Chondrocyte (in vitro differentiated cells): Measurements from ENCODE around the gene ANO2. TPM values are rescaled to one million over a fixed set of nuclear protein-coding genes. Genes with fewer than 3 reads are reported as not detected.

ENCODE experiments used
- DNase-seq: peaks from one replicate; pipeline ENCODE4 v3.0.0; 2021; ENCODE audit warnings: mixed read lengths, low spot score
- H3K27ac Mint-ChIP-seq: one replicate; pipeline ENCODE4 v1.8.0; 2021; ENCODE audit warnings: mild to moderate bottlenecking, moderate library complexity, mixed read lengths; ENCODE audit not compliant: unreplicated experiment
- H3K27me3 Mint-ChIP-seq: 2 replicates; pipeline ENCODE4 v1.8.0; 2021; ENCODE audit warnings: low read depth, mixed read lengths
- H3K36me3 Mint-ChIP-seq: 2 replicates; pipeline ENCODE4 v1.8.0; 2021; ENCODE audit warnings: low read depth, mixed read lengths
- H3K4me1 Mint-ChIP-seq: 2 replicates; pipeline ENCODE4 v1.8.0; 2021; ENCODE audit warnings: low read depth, mild to moderate bottlenecking, mixed read lengths
- H3K4me3 Mint-ChIP-seq: one replicate; pipeline ENCODE4 v1.8.0; 2021; ENCODE audit warnings: mild to moderate bottlenecking, moderate library complexity, mixed read lengths; ENCODE audit not compliant: unreplicated experiment
- H3K9me3 Mint-ChIP-seq: 2 replicates; pipeline ENCODE4 v1.8.0; 2021; ENCODE audit warnings: low read depth, mixed read lengths
- CTCF ChIP-seq: fragments of 200-600 bp; sonication (generic); IDR thresholded peaks from 2 replicates; pipeline ENCODE4 v1.5.0; 2021; ENCODE audit warnings: antibody characterized with exemption, mild to moderate bottlenecking, moderate library complexity
- total RNA-seq: library from RNA; stranded (reverse); gene quantifications from 3 replicates; pipeline ENCODE4 v1.2.1, GENCODE V29; 2021

The ANO2 gene
- total RNA-seq, 1 donor from 2014 or later: 0.47 TPM

- Mint-ChIP-seq H3K4me1 (no peaks in the 10 kb centered on the region), H3K27ac (no peak overlapping the region), H3K9me3 (peaks cover 6% of the 10 kb centered on the region), H3K36me3 (peaks cover 3% of the 10 kb centered on the region), H3K4me3 (no peak overlapping the region), H3K27me3 (peaks cover 7% of the 10 kb centered on the region)
- DNase-seq: no peak
- TF ChIP-seq CTCF: no peak
Observed at GRCh38 chr12:5533368-5533767, 411.7 kb downstream of the ANO2 start.

- no peak for DNase-seq
- H3K36me3 Mint-ChIP-seq: no peaks in the 10 kb centered on the region
- no peak for TF ChIP-seq CTCF
- H3K9me3 Mint-ChIP-seq: no peaks in the 10 kb centered on the region
- no peaks in the 10 kb centered on the region for H3K4me1 Mint-ChIP-seq
- H3K27me3 Mint-ChIP-seq: no peaks in the 10 kb centered on the region
- no peak overlapping the region for H3K27ac Mint-ChIP-seq
- no peak overlapping the region for H3K4me3 Mint-ChIP-seq
Observed at GRCh38 chr12:5525783-5526367, 419.2 kb downstream of the ANO2 start.

GRCh38 chr12:5524769-5525436 is 420.2 kb downstream of the ANO2 start:
- no peaks in the 10 kb centered on the region for H3K4me1 Mint-ChIP-seq
- no peak for TF ChIP-seq CTCF
- no peak for DNase-seq
- H3K9me3 Mint-ChIP-seq: no peaks in the 10 kb centered on the region
- no peaks in the 10 kb centered on the region for H3K36me3 Mint-ChIP-seq
- H3K27ac Mint-ChIP-seq: no peak overlapping the region
- no peak overlapping the region for H3K4me3 Mint-ChIP-seq
- no peaks in the 10 kb centered on the region for H3K27me3 Mint-ChIP-seq

GRCh38 chr12:5524116-5524768 is 420.8 kb downstream of the ANO2 start:
- Mint-ChIP-seq H3K4me1 (no peaks in the 10 kb centered on the region), H3K9me3 (no peaks in the 10 kb centered on the region), H3K27me3 (no peaks in the 10 kb centered on the region), H3K36me3 (no peaks in the 10 kb centered on the region), H3K4me3 (no peak overlapping the region), H3K27ac (no peak overlapping the region)
- no peak for DNase-seq
- TF ChIP-seq CTCF: no peak

- Mint-ChIP-seq H3K27me3 (no peaks in the 10 kb centered on the region), H3K9me3 (no peaks in the 10 kb centered on the region), H3K36me3 (no peaks in the 10 kb centered on the region), H3K4me1 (no peaks in the 10 kb centered on the region), H3K4me3 (no peak overlapping the region), H3K27ac (no peak overlapping the region)
- DNase-seq: no peak
- no peak for TF ChIP-seq CTCF
Observed at GRCh38 chr12:5523396-5524115, 421.5 kb downstream of the ANO2 start.
